SK-N-SH (cell line): ENCODE measurements around the gene C3. TPM values are rescaled to one million over a fixed set of nuclear protein-coding genes. Genes with fewer than 3 reads are reported as not detected.

Experiments
- CTCF ChIA-PET: fragments of 300-600, 350-600 bp; formaldehyde crosslinking; extraction: SDS; loops from one replicate; lab custom pipeline; 2021; lab: Yijun Ruan, JAX
- POLR2A ChIA-PET: fragments of 350-600 bp; sonication (Branson Sonifier 250); formaldehyde crosslinking; extraction: SDS; loops from one replicate; lab custom pipeline; 2020; ENCODE audit warnings: antibody characterized with exemption, inconsistent platforms; lab: Yijun Ruan, JAX
- DNase-seq: peaks from one replicate; pipeline ENCODE4 v3.0.0; 2012
- H2AFZ ChIP-seq: fragments of 200-600 bp; sonication (generic); 2 replicates; pipeline ENCODE4 v1.8.1; 2016; ENCODE audit warnings: antibody characterized with exemption, mild to moderate bottlenecking, low read depth
- H3F3A ChIP-seq: fragments of 200-600 bp; sonication (generic); replicated peaks from 2 replicates; pipeline ENCODE3; 2016; ENCODE audit warnings: antibody characterized with exemption, mild to moderate bottlenecking; ENCODE audit not compliant: insufficient read depth
- H3K27ac ChIP-seq, 2 experiments: fragments of 200-500 bp in 1 of 2; fragments of 200-600 bp in 1 of 2; sonication (Bioruptor generic) in 1 of 2; sonication (generic), shearing (Covaris generic) in 1 of 2; 2 replicates each; pipeline versions ENCODE4 v1.5.1 to v1.6.1; 2014 to 2016; ENCODE audit warnings: low read depth in 2 of 2, inconsistent platforms in 1 of 2, low read length in 1 of 2, mild to moderate bottlenecking in 1 of 2, mixed read lengths in 1 of 2
- H3K27me3 ChIP-seq: fragments of 200-600 bp; sonication (generic), shearing (Covaris generic); 2 replicates; pipeline ENCODE4 v1.6.1; 2016; ENCODE audit warnings: mixed run types; ENCODE audit not compliant: insufficient read depth
- H3K36me3 ChIP-seq, 2 experiments: fragments of 200-500 bp in 1 of 2; fragments of 200-600 bp in 1 of 2; sonication (Bioruptor generic) in 1 of 2; sonication (generic) in 1 of 2; replicated peaks in 1 of 2; 2 replicates each; pipeline versions ENCODE3 to v1.5.1; 2014 to 2016; ENCODE audit warnings: low read length in 1 of 2, mild to moderate bottlenecking in 1 of 2; ENCODE audit not compliant: insufficient read depth in 2 of 2, control insufficient read depth in 1 of 2
- H3K4me1 ChIP-seq, 2 experiments: fragments of 200-500 bp in 1 of 2; fragments of 200-600 bp in 1 of 2; sonication (Bioruptor generic) in 1 of 2; sonication (generic), shearing (Covaris generic) in 1 of 2; 2 replicates each; pipeline versions ENCODE4 v1.5.1 to v1.6.1; 2014 to 2016; ENCODE audit warnings: low read depth in 1 of 2, low read length in 1 of 2, mixed run types in 1 of 2; ENCODE audit not compliant: insufficient read depth in 2 of 2, control insufficient read depth in 1 of 2
- H3K4me2 ChIP-seq: fragments of 200-600 bp; sonication (generic), shearing (Covaris generic); 2 replicates; pipeline ENCODE4 v1.6.1; 2017; ENCODE audit warnings: mixed run types
- H3K4me3 ChIP-seq, 2 experiments: fragments of 200-500 bp in 1 of 2; fragments of 200-600 bp in 1 of 2; sonication (Bioruptor generic) in 1 of 2; sonication (generic), shearing (Covaris generic) in 1 of 2; 2 replicates each; pipeline versions ENCODE4 v1.5.1 to v1.8.1; 2014 to 2016; ENCODE audit warnings: low read depth in 2 of 2, inconsistent platforms in 1 of 2, low read length in 1 of 2, mild to moderate bottlenecking in 1 of 2, mixed read lengths in 1 of 2, moderate library complexity in 1 of 2
- H3K79me2 ChIP-seq: fragments of 200-600 bp; sonication (generic); 2 replicates; pipeline ENCODE4 v1.8.1; 2017; ENCODE audit warnings: mild to moderate bottlenecking; ENCODE audit not compliant: insufficient read depth
- H3K9ac ChIP-seq: fragments of 200-600 bp; sonication (generic); 2 replicates; pipeline ENCODE4 v1.6.1; 2017; ENCODE audit warnings: mixed run types
- H3K9me2 ChIP-seq: fragments of 200-600 bp; sonication (generic); 2 replicates; pipeline ENCODE4 v1.6.1; 2017; ENCODE audit warnings: mixed run types
- H3K9me3 ChIP-seq: fragments of 200-600 bp; sonication (generic); 2 replicates; pipeline ENCODE4 v1.6.1; 2017; ENCODE audit warnings: mixed run types, mild to moderate bottlenecking, moderate library complexity
- H4K20me1 ChIP-seq: fragments of 200-600 bp; sonication (generic); 2 replicates; pipeline ENCODE4 v1.6.1; 2017; ENCODE audit warnings: mild to moderate bottlenecking, mixed run types; ENCODE audit not compliant: insufficient read depth
- EP300 ChIP-seq, 2 experiments: IDR thresholded peaks; 2 replicates each; pipeline versions ENCODE4 v1.4.0 to v1.6.1; 2012; ENCODE audit warnings: borderline replicate concordance in 1 of 2, low read depth in 1 of 2, low read length in 1 of 2
- FOSL2 ChIP-seq: IDR thresholded peaks from 2 replicates; pipeline ENCODE4 v1.4.0; 2012; ENCODE audit warnings: low read depth, mild to moderate bottlenecking, moderate library complexity, borderline replicate concordance
- GATA2 ChIP-seq: sonication (generic); formaldehyde crosslinking; IDR thresholded peaks from 2 replicates; pipeline ENCODE4 v1.5.0; 2020; ENCODE audit warnings: mild to moderate bottlenecking, missing genetic modification reagents
- JUND ChIP-seq: IDR thresholded peaks from 2 replicates; pipeline ENCODE4 v1.4.0; 2012
- MEF2A ChIP-seq: IDR thresholded peaks from 2 replicates; pipeline ENCODE4 v1.4.0; 2012; ENCODE audit warnings: low read depth, borderline replicate concordance
- NFIC ChIP-seq: IDR thresholded peaks from 2 replicates; pipeline ENCODE4 v1.4.0; 2012; ENCODE audit warnings: borderline replicate concordance
- RAD21 ChIP-seq: IDR thresholded peaks from 2 replicates; pipeline ENCODE4 v1.6.1; 2012; ENCODE audit warnings: mild to moderate bottlenecking, low read length
- RXRA ChIP-seq: IDR thresholded peaks from 2 replicates; pipeline ENCODE4 v1.4.0; 2012; ENCODE audit warnings: low read depth, mild to moderate bottlenecking, borderline replicate concordance
- SMC3 ChIP-seq: IDR thresholded peaks from 2 replicates; pipeline ENCODE4 v1.6.1; 2012; ENCODE audit warnings: low read depth, low read length, improper control_type of control experiment
- TCF12 ChIP-seq: IDR thresholded peaks from 2 replicates; pipeline ENCODE4 v1.4.0; 2012
- TEAD4 ChIP-seq: IDR thresholded peaks from 2 replicates; pipeline ENCODE4 v1.4.0; 2012; ENCODE audit warnings: mild to moderate bottlenecking, borderline replicate concordance; ENCODE audit not compliant: insufficient read depth
- YY1 ChIP-seq: IDR thresholded peaks from 2 replicates; pipeline ENCODE4 v1.4.0; 2012; ENCODE audit warnings: low read depth, mild to moderate bottlenecking
- whole genome bisulfite sequencing: methylation state at CpG from one replicate; pipeline ENCODE4 v1.1.6; 2017; ENCODE audit warnings: low lambda C conversion rate; 5-methylcytosine and 5-hydroxymethylcytosine counted together
- polyA plus RNA-seq, 3 experiments: library from polyadenylated mRNA; depleted of rRNA; stranded (reverse); fragments of >200 nt; gene quantifications; 2 replicates each; pipeline ENCODE4 v1.2.3, GENCODE V29; 2012
- TF ChIP-seq, protein P1 (sequence below): IDR thresholded peaks from 2 replicates; pipeline ENCODE4; 2012
- TF ChIP-seq, protein P2 (sequence below): IDR thresholded peaks from 2 replicates; pipeline ENCODE4 v1.4.0; 2012; ENCODE audit warnings: low read depth
- TF ChIP-seq, protein P3 (sequence below): IDR thresholded peaks from 2 replicates; pipeline ENCODE4 v1.4.0; 2012; ENCODE audit warnings: low read depth, borderline replicate concordance
- TF ChIP-seq, protein P4 (sequence below): fragments of 150-350 bp; IDR thresholded peaks from 2 replicates; pipeline ENCODE4 v1.6.1; 2017; ENCODE audit warnings: antibody characterized with exemption, low read length, low read depth, borderline replicate concordance

C3 gene
- polyA plus RNA-seq, 1 of the 3 experiments (the other 2 are of a cell fraction), result 0.67 TPM

DNA sequence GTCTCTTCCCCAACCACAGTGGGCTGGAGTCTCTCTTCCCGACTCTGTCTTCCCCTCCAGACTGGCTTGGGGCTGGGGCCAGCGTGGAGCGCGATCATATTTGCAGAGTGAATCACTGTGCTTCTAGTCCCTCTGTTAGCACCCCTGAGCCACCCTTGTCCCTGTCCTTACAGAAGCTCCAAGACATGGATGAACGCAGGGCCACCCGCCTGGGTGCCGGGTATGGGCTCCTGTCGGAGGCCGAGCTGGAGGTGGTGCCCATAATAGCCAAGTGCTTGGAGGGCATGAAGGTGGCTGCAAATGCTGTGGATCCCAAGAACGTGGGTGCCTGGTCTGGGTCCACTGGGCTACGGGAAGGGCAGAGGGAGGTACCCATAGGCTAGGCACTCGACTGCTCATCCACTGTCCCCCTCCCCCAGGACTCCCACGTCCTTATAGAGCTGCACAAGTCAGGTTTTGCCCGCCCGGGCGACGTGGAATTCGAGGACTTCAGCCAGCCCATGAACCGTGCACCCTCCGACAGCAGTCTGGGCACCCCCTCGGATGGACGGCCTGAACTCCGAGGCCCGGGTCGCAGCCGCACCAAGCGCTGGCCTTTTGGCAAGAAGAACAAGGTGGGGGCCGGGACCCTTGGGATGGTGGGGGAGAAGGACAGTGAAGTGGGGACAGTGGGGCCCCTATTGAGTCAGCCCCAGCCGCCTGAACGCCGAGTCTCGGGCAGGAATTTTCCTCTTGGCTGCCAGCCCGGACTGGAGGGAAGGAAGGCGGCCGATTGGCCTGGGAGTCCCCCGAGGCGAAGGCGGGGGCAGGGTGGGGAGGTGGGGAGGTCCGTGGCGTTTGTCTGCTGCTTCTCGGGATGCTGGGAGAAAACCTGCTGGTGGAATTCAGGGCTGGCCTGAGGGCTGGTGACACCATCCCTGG is 24.2 kb upstream of the C3 start:
- POLR2A ChIA-PET, result no interaction called here
- Histone ChIP-seq H3K9me3 (no peaks in the 10 kb centered on the region), H3K9ac (no peak overlapping the region; the same call in 1 of the 2 replicates)

More for the DNA sequence above, 24.2 kb upstream of the C3 start:
- TF ChIP-seq MEF2A, result no peak
- no peak for TF ChIP-seq SMC3
- TF ChIP-seq RAD21, result no peak
- TF ChIP-seq, protein P1, sequence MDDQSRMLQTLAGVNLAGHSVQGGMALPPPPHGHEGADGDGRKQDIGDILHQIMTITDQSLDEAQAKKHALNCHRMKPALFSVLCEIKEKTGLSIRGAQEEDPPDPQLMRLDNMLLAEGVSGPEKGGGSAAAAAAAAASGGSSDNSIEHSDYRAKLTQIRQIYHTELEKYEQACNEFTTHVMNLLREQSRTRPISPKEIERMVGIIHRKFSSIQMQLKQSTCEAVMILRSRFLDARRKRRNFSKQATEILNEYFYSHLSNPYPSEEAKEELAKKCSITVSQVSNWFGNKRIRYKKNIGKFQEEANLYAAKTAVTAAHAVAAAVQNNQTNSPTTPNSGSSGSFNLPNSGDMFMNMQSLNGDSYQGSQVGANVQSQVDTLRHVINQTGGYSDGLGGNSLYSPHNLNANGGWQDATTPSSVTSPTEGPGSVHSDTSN, result peak; percentile 8; the same call in 1 of the 2 replicates
- TF ChIP-seq, protein P2, sequence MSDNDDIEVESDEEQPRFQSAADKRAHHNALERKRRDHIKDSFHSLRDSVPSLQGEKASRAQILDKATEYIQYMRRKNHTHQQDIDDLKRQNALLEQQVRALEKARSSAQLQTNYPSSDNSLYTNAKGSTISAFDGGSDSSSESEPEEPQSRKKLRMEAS, result 0 out of 2 replicates have a peak, but pooled peaks have one; percentile 22
- TF ChIP-seq NFIC, result peak; percentile 94
- TF ChIP-seq JUND, result peak; percentile 38; the same call in 1 of the 2 replicates
- TF ChIP-seq TEAD4, result peak; percentile 71
- peak; percentile 27; the same call in 1 of the 2 replicates for TF ChIP-seq TCF12
- peak; percentile 62; the same call in 1 of the 2 replicates for TF ChIP-seq RXRA
- TF ChIP-seq, protein P3, sequence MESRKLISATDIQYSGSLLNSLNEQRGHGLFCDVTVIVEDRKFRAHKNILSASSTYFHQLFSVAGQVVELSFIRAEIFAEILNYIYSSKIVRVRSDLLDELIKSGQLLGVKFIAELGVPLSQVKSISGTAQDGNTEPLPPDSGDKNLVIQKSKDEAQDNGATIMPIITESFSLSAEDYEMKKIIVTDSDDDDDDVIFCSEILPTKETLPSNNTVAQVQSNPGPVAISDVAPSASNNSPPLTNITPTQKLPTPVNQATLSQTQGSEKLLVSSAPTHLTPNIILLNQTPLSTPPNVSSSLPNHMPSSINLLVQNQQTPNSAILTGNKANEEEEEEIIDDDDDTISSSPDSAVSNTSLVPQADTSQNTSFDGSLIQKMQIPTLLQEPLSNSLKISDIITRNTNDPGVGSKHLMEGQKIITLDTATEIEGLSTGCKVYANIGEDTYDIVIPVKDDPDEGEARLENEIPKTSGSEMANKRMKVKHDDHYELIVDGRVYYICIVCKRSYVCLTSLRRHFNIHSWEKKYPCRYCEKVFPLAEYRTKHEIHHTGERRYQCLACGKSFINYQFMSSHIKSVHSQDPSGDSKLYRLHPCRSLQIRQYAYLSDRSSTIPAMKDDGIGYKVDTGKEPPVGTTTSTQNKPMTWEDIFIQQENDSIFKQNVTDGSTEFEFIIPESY, result no peak
- TF ChIP-seq FOSL2, result peak; percentile 54
- TF ChIP-seq, protein P4, sequence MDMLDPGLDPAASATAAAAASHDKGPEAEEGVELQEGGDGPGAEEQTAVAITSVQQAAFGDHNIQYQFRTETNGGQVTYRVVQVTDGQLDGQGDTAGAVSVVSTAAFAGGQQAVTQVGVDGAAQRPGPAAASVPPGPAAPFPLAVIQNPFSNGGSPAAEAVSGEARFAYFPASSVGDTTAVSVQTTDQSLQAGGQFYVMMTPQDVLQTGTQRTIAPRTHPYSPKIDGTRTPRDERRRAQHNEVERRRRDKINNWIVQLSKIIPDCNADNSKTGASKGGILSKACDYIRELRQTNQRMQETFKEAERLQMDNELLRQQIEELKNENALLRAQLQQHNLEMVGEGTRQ, result no peak
- TF ChIP-seq GATA2 (CRISPR knock-in tag), result no peak
- peak in 1 of 2 experiments; percentile 26; a peak in 1 of 4 replicates for TF ChIP-seq EP300 (IDR thresholded peaks at IDR 0.05; ENCODE audit: borderline replicate concordance in 1 of 2, low read depth in 1 of 2, low read length in 1 of 2)
- no peak for TF ChIP-seq YY1
- CTCF ChIA-PET, result no interaction called here
- no peaks in the 10 kb centered on the region for H3K27me3 ChIP-seq
- no peak for DNase-seq
- no peak overlapping the region for H3K4me3 ChIP-seq
- peaks cover 17% of the 10 kb centered on the region for H3F3A ChIP-seq
- H3K9me2 ChIP-seq, result no peaks in the 10 kb centered on the region
- WGBS, result 47% methylated on average over 16 of the region's 41 CpGs
- peaks cover 22 to 50% of the 10 kb centered on the region in 2 experiments for H3K36me3 ChIP-seq
- peaks cover 0 to 17% of the 10 kb centered on the region in 2 experiments; a peak in 3 of 4 replicates for H3K4me1 ChIP-seq
- H2AFZ ChIP-seq, result no peak overlapping the region
- H3K4me2 ChIP-seq, result peak overlapping the region; percentile 67; the same call in 1 of the 2 replicates
- H4K20me1 ChIP-seq, result no peaks in the 10 kb centered on the region
- peaks cover 40% of the 10 kb centered on the region for H3K79me2 ChIP-seq
- H3K27ac ChIP-seq, result peak overlapping the region; percentile 26 to 69; a peak in 3 of 4 replicates
